OCI-LY1 (cell line): ENCODE data around the gene ZNF385C.

Experiments used
- EZH2 ChIP-seq: fragments of 200-600 bp; sonication (generic), shearing (Covaris generic); IDR thresholded peaks from 2 replicates; pipeline ENCODE4 v1.8.0; 2017; ENCODE audit warnings: borderline replicate concordance, mixed run types, mild to moderate bottlenecking, antibody characterized with exemption, low read length, moderate library complexity, mixed read lengths
- TF ChIP-seq, protein P1 (sequence below): fragments of 200-600 bp; sonication (generic), shearing (Covaris generic); IDR thresholded peaks from 2 replicates; pipeline ENCODE4 v1.5.1; 2017; ENCODE audit warnings: mild to moderate bottlenecking, antibody characterized with exemption, low read length, moderate library complexity, mixed read lengths

DNA sequence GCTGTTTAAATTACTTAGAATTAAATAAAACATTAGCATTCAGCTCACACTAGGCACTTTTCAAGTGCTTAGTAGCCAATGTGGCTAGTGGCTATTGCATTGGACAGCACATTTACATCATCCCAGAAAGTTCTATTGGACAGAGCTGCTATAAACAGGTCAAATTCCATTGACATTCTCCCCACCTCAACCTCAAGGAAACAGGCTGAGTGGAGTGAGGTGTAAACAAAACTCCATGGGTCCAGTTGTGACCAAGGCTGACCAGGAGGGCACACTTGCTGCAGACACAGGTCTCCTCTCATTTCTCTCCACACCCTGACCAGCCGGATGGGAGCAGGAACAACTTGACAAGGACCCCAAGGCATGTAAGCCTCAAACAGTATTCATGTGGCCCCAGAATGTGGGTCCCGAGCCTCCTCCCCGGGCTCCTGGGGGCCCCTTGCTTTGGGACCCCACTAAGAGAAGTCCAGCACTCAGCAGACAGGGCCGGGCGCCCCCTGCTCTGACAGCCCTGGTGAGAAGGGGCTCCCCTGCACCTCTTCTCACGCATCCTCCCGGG lies 48.4 kb downstream of the ZNF385C start:
- TF ChIP-seq, protein P1, sequence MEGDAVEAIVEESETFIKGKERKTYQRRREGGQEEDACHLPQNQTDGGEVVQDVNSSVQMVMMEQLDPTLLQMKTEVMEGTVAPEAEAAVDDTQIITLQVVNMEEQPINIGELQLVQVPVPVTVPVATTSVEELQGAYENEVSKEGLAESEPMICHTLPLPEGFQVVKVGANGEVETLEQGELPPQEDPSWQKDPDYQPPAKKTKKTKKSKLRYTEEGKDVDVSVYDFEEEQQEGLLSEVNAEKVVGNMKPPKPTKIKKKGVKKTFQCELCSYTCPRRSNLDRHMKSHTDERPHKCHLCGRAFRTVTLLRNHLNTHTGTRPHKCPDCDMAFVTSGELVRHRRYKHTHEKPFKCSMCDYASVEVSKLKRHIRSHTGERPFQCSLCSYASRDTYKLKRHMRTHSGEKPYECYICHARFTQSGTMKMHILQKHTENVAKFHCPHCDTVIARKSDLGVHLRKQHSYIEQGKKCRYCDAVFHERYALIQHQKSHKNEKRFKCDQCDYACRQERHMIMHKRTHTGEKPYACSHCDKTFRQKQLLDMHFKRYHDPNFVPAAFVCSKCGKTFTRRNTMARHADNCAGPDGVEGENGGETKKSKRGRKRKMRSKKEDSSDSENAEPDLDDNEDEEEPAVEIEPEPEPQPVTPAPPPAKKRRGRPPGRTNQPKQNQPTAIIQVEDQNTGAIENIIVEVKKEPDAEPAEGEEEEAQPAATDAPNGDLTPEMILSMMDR = peak; percentile 39; the same call in 1 of the 2 replicates
- no peak for TF ChIP-seq EZH2
